ENCODE measurements around the gene MRPL54.

DNA sequence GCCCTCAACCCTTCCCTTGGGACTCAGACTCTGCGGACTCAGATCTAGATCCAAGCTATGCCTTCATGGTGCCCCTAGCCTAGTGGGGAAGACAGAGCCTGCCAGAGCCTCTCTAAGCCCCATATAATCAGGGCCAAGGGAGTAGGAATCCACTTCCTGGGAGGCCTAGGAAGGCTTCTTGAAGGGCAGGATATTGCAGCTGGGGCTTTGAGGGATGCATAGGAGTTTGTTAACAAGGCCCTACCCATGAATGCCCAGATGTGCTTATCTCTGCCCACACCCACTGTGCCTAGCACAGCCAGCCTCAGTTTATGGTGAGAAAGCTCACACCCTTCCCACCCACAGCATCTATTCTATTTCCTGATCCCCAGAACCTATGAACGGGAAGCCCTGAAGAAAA lies 12.3 kb upstream of the MRPL54 start:
- no peak for TF ChIP-seq EP300 (IDR thresholded peaks at IDR 0.05)
- TF ChIP-seq, protein P1, sequence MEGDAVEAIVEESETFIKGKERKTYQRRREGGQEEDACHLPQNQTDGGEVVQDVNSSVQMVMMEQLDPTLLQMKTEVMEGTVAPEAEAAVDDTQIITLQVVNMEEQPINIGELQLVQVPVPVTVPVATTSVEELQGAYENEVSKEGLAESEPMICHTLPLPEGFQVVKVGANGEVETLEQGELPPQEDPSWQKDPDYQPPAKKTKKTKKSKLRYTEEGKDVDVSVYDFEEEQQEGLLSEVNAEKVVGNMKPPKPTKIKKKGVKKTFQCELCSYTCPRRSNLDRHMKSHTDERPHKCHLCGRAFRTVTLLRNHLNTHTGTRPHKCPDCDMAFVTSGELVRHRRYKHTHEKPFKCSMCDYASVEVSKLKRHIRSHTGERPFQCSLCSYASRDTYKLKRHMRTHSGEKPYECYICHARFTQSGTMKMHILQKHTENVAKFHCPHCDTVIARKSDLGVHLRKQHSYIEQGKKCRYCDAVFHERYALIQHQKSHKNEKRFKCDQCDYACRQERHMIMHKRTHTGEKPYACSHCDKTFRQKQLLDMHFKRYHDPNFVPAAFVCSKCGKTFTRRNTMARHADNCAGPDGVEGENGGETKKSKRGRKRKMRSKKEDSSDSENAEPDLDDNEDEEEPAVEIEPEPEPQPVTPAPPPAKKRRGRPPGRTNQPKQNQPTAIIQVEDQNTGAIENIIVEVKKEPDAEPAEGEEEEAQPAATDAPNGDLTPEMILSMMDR (IDR thresholded peaks at IDR 0.05): no peak
